LNCaP clone FGC (cell line): ENCODE measurements around the gene KLF6.

Experiments used
- DNase-seq: peaks from one replicate; pipeline ENCODE4 v3.0.0-alpha.2; 2011; ENCODE audit warnings: low read depth
- H3K4me3 ChIP-seq: 2 replicates; pipeline ENCODE4 v1.5.1; 2011; ENCODE audit warnings: mild to moderate bottlenecking, low read depth, low read length, control low read depth
- TF ChIP-seq, protein P1 (sequence below): IDR thresholded peaks from 2 replicates; pipeline ENCODE4 v1.5.1; 2012; ENCODE audit warnings: mild to moderate bottlenecking; ENCODE audit not compliant: control insufficient read depth, insufficient read depth; ENCODE audit errors: extremely low read depth

Gene KLF6

GRCh38 chr10:3729397-3729976 lies 55.5 kb downstream of the KLF6 start:
- DNase-seq = no peak
- TF ChIP-seq, protein P1, sequence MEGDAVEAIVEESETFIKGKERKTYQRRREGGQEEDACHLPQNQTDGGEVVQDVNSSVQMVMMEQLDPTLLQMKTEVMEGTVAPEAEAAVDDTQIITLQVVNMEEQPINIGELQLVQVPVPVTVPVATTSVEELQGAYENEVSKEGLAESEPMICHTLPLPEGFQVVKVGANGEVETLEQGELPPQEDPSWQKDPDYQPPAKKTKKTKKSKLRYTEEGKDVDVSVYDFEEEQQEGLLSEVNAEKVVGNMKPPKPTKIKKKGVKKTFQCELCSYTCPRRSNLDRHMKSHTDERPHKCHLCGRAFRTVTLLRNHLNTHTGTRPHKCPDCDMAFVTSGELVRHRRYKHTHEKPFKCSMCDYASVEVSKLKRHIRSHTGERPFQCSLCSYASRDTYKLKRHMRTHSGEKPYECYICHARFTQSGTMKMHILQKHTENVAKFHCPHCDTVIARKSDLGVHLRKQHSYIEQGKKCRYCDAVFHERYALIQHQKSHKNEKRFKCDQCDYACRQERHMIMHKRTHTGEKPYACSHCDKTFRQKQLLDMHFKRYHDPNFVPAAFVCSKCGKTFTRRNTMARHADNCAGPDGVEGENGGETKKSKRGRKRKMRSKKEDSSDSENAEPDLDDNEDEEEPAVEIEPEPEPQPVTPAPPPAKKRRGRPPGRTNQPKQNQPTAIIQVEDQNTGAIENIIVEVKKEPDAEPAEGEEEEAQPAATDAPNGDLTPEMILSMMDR = no peak
- no peak overlapping the region for H3K4me3 ChIP-seq

DNA sequence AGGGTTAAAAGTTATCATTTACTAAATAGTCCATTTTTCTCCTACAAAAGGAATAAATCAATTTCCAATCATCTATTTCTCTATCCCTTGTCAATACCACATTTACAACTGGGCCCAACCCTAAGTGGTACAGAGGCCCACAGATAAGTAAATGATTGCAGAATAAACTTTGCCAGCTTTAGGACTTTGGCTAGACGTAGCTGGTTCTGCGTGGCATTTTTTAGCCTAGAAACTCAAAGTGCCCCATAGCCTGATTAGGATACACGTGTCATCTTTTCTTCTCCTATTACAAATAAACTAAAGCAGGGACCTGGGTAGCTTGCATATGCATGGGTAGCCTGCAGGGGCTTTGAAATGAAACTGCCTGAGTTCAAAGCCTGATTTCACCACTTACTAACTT lies 56.4 kb downstream of the KLF6 start:
- no peak overlapping the region for H3K4me3 ChIP-seq
- TF ChIP-seq, protein P1 = no peak
- no peak for DNase-seq

DNA sequence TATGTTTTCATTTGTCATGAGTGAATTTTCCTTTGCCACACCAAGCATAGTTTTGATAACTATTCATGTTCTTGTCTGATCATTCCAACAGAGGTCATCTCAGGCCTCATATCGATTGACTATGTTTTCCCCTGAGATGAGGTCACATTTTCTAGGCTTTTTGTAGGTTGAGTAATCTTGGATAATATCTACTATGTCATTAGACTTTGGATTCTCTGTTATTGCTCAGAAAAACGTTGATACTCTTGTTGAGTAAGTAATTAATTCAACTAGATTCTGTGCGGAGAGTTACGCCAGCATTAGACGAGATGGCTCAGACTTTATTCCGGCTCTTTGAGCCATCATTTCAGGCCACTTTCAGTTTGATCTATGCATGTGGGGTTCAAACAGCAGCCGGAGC lies 57.7 kb downstream of the KLF6 start:
- H3K4me3 ChIP-seq = no peak overlapping the region
- TF ChIP-seq, protein P1 = no peak
- no peak for DNase-seq
